IPS DF 4.7 (cell line): Measurements from ENCODE around the gene THBS1.

ENCODE experiments used
- DNase-seq: peaks from one replicate; pipeline ENCODE4 v3.0.0-alpha.2; 2013; ENCODE audit warnings: low spot score; ENCODE audit errors: extremely low read depth

Gene THBS1

DNA sequence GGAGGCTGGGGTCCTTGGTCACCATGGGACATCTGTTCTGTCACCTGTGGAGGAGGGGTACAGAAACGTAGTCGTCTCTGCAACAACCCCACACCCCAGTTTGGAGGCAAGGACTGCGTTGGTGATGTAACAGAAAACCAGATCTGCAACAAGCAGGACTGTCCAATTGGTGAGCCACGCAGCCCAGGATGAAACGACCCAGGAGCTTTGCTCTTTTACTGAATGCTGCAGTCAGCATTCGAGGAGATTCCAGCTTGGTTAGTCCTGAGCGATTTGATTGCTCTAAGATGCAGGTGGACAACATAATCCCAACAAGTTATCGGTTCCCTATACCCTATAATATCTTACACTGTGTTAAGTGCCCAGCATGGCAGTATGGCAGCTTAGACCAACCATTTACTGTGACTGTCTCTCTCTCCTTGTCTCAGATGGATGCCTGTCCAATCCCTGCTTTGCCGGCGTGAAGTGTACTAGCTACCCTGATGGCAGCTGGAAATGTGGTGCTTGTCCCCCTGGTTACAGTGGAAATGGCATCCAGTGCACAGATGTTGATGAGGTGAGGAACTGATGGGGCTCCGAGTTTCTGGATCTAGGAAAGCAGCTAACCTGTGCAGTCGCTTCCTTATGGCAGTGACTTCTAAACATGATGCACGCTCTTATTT, 7.8 kb downstream of the THBS1 start:
- no peak for DNase-seq

DNA sequence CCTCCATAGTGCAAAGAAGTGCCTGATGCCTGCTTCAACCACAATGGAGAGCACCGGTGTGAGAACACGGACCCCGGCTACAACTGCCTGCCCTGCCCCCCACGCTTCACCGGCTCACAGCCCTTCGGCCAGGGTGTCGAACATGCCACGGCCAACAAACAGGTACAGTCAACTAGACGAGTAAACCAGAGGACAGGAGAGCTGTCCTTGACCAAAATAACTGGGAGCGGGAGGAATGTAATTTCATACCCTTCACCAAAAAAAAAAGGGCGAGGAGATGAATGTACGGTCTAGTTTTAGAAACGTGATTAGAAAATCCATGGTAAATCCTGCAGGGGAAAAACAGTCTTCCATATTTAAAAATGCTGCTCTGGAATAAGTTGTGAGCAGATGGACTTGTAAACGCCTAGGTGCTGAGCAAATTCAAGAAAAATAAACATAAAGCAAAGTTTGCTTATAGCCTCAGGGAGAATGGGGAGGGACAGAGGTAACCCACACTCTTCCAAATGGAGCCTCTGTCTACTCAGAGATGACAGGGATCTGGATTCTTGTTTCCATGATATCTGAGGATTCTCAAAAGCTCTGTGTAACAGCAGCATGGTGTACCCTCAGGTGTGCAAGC, 8.4 kb downstream of the THBS1 start:
- no peak for DNase-seq

DNA sequence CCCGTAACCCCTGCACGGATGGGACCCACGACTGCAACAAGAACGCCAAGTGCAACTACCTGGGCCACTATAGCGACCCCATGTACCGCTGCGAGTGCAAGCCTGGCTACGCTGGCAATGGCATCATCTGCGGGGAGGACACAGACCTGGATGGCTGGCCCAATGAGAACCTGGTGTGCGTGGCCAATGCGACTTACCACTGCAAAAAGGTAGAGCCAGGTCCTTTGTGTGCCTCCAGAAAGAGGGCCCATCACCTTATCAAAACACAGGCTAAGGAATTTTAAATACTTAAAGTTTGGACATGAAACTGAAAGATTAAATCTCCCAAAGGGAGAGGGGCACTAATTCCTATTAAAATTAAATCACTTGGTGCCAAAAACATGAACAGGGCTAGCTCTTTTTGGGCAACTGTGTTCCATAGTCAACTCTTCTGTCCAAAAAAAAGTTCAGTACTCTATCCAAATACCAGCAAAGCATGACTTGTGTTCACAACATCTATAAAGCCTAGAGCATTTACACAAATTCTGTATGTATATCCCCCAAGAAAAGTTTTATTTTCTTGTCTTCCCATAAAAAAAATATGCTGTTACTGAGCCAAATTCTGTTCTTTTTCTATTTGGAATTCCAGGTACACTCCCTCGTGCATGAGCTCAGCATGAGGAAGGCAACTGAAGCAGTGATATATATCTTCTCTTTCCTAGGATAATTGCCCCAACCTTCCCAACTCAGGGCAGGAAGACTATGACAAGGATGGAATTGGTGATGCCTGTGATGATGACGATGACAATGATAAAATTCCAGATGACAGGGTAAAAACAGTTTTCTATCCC, 9.2 kb downstream of the THBS1 start:
- DNase-seq = no peak

DNA sequence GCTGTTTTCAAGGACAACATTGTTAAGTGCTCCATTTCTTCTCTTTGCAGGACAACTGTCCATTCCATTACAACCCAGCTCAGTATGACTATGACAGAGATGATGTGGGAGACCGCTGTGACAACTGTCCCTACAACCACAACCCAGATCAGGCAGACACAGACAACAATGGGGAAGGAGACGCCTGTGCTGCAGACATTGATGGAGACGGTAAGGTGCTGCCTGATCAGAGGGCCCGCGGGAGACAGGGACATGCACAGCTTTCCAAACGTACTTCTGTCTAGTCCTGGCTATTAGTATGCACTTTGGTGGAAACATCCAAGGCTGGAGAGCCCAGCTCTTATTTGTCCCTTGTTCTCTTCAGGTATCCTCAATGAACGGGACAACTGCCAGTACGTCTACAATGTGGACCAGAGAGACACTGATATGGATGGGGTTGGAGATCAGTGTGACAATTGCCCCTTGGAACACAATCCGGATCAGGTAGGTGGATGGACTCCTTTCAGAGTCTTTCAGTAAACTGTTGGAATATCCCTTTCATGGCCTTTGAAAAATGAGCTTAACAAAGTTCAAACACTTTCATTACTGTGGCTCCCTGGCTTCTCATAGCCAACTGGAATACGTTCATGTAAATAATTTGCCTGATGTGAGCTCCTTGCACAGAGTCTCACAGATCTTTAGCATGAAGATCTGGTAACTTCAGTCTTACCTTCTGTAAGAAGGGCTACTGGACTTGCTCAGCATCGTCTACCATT, 10.4 kb downstream of the THBS1 start:
- no peak for DNase-seq

DNA sequence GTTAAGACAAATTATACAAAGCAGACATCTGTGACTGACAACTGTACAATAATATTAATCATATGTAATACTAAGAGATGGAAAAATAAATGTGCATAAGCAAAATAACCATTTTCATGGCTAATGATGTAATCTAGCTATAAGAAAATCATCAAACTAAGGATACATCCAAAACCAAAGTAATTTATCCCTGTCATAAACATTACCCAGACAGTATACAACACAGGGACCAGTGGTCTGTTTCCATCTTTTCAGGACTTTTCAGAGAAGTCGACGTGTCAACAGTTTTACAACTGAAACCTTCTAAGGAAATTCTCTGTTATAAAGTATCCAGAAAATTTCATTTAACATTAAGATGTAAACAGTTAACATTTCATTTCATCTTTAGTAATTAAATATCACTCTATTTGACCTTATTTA, 11.0 kb downstream of the THBS1 start:
- no peak for DNase-seq

DNA sequence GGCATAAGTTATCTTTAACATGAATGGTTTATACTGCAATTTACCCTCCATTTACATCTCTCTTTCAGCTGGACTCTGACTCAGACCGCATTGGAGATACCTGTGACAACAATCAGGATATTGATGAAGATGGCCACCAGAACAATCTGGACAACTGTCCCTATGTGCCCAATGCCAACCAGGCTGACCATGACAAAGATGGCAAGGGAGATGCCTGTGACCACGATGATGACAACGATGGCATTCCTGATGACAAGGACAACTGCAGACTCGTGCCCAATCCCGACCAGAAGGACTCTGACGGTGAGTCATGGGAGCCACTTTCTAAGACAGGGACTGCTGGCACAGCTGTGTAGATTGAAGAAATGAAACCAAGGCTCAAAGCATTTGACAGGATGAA, 11.6 kb downstream of the THBS1 start:
- no peak for DNase-seq

DNA sequence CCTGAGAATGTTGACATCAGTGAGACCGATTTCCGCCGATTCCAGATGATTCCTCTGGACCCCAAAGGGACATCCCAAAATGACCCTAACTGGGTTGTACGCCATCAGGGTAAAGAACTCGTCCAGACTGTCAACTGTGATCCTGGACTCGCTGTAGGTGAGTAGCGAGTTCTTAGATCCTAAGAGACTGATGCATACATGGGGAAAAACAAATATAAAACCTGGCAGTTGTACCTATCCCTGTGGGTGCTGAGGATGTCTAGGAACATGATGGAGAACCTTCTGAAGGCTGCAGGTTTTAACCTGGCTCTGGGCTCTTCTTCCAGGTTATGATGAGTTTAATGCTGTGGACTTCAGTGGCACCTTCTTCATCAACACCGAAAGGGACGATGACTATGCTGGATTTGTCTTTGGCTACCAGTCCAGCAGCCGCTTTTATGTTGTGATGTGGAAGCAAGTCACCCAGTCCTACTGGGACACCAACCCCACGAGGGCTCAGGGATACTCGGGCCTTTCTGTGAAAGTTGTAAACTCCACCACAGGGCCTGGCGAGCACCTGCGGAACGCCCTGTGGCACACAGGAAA, 12.3 kb downstream of the THBS1 start:
- no peak for DNase-seq

DNA sequence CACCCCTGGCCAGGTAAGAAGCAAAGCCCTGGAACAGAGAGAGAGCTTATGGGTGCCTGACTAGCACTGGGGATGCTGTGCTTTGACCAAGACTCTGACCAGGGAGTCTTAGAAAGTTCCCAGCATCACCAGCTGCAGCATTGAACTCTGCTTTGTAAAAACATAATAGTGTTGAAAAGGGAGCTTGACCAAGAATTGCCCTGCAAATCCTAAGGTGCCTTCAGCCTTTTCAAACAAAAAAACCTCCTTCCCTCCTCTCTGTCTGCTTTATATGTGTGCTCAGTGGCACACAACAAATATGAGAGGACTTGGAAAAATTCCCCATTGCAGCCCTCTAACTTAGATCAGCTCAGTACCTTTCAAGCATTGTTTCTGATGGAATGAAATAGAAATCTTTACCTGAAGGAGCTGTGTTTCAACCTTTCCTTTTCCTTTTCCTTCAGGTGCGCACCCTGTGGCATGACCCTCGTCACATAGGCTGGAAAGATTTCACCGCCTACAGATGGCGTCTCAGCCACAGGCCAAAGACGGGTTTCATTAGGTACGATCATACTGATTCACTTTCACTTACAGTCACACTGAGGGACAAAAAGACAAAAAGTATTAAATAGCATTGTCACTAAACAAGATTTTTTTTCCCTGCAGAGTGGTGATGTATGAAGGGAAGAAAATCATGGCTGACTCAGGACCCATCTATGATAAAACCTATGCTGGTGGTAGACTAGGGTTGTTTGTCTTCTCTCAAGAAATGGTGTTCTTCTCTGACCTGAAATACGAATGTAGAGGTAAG, 13.0 kb downstream of the THBS1 start:
- DNase-seq = no peak

DNA sequence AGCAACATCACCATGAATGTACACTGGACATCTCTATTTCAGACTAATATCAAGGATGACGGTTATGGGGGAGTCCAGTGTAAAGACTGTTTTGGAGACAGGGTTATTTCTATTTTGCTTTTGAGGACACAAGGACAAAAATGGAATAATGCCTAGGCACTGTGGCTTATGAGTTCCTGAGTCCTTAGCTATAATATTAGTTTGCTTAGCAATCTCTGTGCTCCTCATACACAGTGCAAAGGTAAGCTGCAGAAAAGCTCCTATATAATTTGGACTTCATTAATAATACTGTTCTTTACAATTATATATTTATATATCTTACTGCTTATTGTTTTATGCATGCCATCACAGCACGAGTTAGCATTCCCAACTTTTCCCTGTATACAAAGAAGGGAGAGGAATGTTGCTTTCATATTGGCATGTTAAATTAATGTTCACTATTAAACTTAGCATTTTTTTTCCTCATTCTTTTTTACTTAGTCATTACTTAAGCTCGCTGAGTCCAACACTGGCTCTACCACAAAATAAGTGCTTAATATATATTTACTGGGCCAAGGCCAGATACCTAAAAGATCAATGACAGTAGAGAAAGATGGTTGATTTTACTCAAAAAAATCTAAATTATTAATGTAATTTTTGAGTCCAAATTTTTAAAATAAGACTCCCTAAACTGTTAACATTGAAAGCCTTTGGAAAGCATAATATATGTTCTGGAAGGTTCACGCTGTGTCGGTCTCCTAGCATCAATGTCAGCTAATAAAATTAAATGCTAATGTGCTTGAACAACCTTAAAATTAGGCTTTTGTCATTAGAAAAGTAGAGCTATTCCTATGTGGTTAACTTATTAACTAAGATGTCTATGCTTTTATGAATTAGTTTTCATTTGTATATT, 13.8 kb downstream of the THBS1 start:
- DNase-seq = no peak

DNA sequence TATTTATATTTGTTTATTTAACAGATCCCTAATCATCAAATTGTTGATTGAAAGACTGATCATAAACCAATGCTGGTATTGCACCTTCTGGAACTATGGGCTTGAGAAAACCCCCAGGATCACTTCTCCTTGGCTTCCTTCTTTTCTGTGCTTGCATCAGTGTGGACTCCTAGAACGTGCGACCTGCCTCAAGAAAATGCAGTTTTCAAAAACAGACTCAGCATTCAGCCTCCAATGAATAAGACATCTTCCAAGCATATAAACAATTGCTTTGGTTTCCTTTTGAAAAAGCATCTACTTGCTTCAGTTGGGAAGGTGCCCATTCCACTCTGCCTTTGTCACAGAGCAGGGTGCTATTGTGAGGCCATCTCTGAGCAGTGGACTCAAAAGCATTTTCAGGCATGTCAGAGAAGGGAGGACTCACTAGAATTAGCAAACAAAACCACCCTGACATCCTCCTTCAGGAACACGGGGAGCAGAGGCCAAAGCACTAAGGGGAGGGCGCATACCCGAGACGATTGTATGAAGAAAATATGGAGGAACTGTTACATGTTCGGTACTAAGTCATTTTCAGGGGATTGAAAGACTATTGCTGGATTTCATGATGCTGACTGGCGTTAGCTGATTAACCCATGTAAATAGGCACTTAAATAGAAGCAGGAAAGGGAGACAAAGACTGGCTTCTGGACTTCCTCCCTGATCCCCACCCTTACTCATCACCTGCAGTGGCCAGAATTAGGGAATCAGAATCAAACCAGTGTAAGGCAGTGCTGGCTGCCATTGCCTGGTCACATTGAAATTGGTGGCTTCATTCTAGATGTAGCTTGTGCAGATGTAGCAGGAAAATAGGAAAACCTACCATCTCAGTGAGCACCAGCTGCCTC, 14.7 kb downstream of the THBS1 start:
- no peak for DNase-seq

DNA sequence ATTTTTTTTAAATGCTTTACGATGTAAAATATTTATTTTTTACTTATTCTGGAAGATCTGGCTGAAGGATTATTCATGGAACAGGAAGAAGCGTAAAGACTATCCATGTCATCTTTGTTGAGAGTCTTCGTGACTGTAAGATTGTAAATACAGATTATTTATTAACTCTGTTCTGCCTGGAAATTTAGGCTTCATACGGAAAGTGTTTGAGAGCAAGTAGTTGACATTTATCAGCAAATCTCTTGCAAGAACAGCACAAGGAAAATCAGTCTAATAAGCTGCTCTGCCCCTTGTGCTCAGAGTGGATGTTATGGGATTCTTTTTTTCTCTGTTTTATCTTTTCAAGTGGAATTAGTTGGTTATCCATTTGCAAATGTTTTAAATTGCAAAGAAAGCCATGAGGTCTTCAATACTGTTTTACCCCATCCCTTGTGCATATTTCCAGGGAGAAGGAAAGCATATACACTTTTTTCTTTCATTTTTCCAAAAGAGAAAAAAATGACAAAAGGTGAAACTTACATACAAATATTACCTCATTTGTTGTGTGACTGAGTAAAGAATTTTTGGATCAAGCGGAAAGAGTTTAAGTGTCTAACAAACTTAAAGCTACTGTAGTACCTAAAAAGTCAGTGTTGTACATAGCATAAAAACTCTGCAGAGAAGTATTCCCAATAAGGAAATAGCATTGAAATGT, 15.6 kb downstream of the THBS1 start:
- no peak for DNase-seq

DNA sequence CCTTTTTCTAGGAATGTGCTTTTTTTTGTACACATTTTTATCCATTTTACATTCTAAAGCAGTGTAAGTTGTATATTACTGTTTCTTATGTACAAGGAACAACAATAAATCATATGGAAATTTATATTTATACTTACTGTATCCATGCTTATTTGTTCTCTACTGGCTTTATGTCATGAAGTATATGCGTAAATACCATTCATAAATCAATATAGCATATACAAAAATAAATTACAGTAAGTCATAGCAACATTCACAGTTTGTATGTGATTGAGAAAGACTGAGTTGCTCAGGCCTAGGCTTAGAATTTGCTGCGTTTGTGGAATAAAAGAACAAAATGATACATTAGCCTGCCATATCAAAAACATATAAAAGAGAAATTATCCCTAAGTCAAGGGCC, 16.5 kb downstream of the THBS1 start:
- DNase-seq = no peak

DNA sequence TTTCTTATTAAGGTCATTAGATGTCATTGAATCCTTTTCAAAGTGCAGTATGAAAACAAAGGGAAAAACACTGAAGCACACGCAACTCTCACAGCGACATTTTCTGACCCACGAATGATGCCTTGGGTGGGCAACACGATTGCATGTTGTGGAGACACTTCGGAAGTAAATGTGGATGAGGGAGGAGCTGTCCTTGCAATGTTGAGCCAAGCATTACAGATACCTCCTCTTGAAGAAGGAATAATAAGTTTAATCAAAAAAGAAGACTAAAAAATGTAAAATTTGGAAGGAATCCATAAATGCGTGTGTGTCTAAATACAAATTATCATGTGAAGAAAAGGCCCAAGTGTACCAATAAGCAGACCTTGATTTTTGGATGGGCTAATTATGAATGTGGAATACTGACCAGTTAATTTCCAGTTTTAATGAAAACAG, 16.9 kb downstream of the THBS1 start:
- no peak for DNase-seq

DNA sequence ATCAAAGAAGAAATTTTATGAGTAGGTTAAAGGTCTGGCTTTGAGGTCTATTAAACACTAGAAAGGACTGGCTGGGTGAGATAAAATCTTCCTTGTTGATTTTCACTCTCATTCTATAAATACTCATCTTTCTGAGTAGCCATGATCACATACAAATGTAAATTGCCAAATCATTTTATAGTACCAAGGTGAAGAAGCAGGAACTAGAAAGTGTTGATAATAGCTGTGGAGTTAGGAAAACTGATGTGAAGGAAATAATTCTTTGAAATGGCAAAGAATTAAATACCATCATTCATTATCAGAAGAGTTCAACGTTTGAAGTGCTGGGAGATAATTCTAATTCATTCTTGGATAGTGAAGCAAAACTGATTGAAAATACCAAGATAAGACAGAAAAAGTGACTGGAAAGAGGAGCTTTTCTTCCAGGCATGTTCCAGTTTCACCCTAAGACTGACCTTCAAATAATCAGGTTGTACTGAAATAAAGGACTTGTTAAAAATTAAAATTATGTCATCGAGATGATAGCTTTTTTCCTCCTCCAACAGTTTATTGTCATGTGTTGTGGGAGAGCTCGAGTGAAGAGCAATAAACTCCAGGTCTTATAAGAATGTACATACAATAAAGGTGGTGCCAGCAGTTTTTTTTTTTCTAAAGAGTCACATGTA, 17.4 kb downstream of the THBS1 start:
- DNase-seq = no peak

DNA sequence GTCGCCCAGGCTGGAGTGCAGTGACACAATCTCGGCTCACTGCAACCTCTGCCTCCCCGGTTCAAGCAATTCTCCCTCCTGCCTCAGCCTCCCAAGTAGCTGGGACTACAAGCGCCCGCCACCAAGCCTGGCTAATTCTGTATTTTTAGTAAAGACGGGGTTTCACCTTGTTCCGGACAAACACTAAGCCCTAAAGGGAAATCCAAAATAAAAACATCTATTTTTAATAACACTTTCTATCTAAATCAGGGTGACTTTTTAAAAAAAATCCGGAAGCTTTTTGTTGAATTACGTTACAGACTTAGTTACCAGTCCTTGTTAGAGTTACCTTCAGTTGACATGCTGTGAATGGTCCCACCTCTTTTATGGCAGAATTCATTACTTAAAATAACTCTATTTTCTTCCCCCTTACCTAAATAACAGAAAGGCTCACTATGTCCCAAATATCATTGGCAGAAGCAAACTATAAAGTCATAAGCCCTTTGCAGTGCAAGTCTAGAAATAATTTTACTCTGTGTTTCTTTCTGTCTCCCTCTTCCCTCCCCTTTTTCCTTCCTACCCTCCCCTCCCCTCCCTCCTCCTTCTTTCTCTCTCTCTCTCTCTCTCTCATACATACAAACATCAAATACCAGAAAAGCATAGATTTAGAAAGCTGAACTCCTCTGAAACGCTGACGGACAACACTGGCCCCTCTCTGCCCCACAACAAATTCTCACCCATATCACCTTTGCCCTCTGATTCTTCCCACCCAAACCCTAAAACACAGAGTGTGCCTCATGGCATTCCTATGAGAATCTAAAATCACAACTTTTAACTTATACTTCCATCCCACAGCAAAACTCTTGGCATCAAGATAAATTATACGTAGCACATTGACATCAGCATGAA, 18.3 kb downstream of the THBS1 start:
- no peak for DNase-seq

DNA sequence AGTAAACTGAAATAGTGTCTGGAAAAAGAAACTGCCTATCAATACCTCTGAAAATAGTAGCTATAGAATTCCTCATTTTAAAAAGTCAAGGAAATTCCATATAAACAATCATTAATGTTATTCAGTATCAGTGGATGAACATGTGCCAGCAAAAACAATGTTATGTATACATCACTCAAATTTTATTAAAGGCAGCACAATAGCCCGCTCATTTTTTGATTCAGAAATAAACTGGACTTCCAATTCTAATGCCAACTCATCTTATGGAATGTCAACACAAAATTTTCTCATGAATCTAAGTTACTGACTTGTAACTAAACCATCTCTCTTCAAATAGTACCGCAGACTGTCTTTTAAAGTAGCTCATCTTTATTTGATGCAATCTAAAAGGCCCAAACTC, 19.0 kb downstream of the THBS1 start:
- no peak for DNase-seq
